ENCODE results near the gene LOC128125822.

The LOC128125822 gene

GRCh38 chr6:63574554-63574900 lies 2.2 kb downstream of the LOC128125822 start:
- peak overlapping the region in 1 of 2 experiments; percentile 60; a peak in 3 of 4 replicates for H3K4me3 ChIP-seq (ENCODE audit: low read depth in 1 of 2, low read length in 2 of 2)
- H3K9ac ChIP-seq (ENCODE audit: low read depth, low read length), result peak overlapping the region; percentile 99; the same call in 1 of the 2 replicates
- peaks cover 34% of the 10 kb centered on the region for H3K36me3 ChIP-seq (ENCODE audit: insufficient read depth, low read length)
- no peak for DNase-seq
- TF ChIP-seq, protein P1, sequence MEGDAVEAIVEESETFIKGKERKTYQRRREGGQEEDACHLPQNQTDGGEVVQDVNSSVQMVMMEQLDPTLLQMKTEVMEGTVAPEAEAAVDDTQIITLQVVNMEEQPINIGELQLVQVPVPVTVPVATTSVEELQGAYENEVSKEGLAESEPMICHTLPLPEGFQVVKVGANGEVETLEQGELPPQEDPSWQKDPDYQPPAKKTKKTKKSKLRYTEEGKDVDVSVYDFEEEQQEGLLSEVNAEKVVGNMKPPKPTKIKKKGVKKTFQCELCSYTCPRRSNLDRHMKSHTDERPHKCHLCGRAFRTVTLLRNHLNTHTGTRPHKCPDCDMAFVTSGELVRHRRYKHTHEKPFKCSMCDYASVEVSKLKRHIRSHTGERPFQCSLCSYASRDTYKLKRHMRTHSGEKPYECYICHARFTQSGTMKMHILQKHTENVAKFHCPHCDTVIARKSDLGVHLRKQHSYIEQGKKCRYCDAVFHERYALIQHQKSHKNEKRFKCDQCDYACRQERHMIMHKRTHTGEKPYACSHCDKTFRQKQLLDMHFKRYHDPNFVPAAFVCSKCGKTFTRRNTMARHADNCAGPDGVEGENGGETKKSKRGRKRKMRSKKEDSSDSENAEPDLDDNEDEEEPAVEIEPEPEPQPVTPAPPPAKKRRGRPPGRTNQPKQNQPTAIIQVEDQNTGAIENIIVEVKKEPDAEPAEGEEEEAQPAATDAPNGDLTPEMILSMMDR (IDR thresholded peaks at IDR 0.05; ENCODE audit: borderline replicate concordance, extremely low read depth, low read length, poor library complexity, severe bottlenecking), result no peak
- no peak for TF ChIP-seq EZH2 (IDR thresholded peaks at IDR 0.05; ENCODE audit: borderline replicate concordance, low read depth, low read length, severe bottlenecking)
- H3K9me3 ChIP-seq (ENCODE audit: insufficient read depth, low read length, severe bottlenecking), result no peaks in the 10 kb centered on the region
- peaks cover 59% of the 10 kb centered on the region for H3K79me2 ChIP-seq (ENCODE audit: insufficient read depth, low read length)
- H2AFZ ChIP-seq (ENCODE audit: low read depth, low read length), result no peak overlapping the region
- H3K4me2 ChIP-seq (ENCODE audit: insufficient read depth, low read length), result peak overlapping the region; percentile 71
- no peak for ATAC-seq (ENCODE audit: insufficient read depth, low read depth)
- no peaks in the 10 kb centered on the region for H3K27me3 ChIP-seq (ENCODE audit: insufficient read depth, low read length, poor library complexity)
- H3K27ac ChIP-seq (ENCODE audit: low read length), result no peak overlapping the region
- H3K4me1 ChIP-seq (ENCODE audit: insufficient read depth, low read length), result peaks cover 27% of the 10 kb centered on the region
- peaks cover 35% of the 10 kb centered on the region for H4K20me1 ChIP-seq (ENCODE audit: insufficient read depth, low read length)

GRCh38 chr6:63576147-63576772 lies 4.0 kb downstream of the LOC128125822 start:
- Histone ChIP-seq H3K9ac (ENCODE audit: low read depth, low read length) (no peak overlapping the region), H3K4me1 (ENCODE audit: insufficient read depth, low read length) (peaks cover 27% of the 10 kb centered on the region), H3K27me3 (ENCODE audit: insufficient read depth, low read length, poor library complexity) (no peaks in the 10 kb centered on the region), H3K4me3 (ENCODE audit: low read depth in 1 of 2, low read length in 2 of 2) (no peak overlapping the region), H3K9me3 (ENCODE audit: insufficient read depth, low read length, severe bottlenecking) (no peaks in the 10 kb centered on the region), H2AFZ (ENCODE audit: low read depth, low read length) (no peak overlapping the region), H3K27ac (ENCODE audit: low read length) (no peak overlapping the region), H4K20me1 (ENCODE audit: insufficient read depth, low read length) (peaks cover 40% of the 10 kb centered on the region), H3K36me3 (ENCODE audit: insufficient read depth, low read length) (peaks cover 51% of the 10 kb centered on the region), H3K79me2 (ENCODE audit: insufficient read depth, low read length) (peaks cover 63% of the 10 kb centered on the region), H3K4me2 (ENCODE audit: insufficient read depth, low read length) (peak overlapping the region; percentile 45; the same call in 1 of the 2 replicates)
- DNase-seq (no peak), ATAC-seq (ENCODE audit: insufficient read depth, low read depth) (no peak)
- TF ChIP-seq, protein P1 (IDR thresholded peaks at IDR 0.05; ENCODE audit: borderline replicate concordance, extremely low read depth, low read length, poor library complexity, severe bottlenecking), result no peak
- TF ChIP-seq EZH2 (IDR thresholded peaks at IDR 0.05; ENCODE audit: borderline replicate concordance, low read depth, low read length, severe bottlenecking), result no peak

GRCh38 chr6:63576985-63577712 lies 4.9 kb downstream of the LOC128125822 start:
- no peak for TF ChIP-seq EZH2 (IDR thresholded peaks at IDR 0.05; ENCODE audit: borderline replicate concordance, low read depth, low read length, severe bottlenecking)
- TF ChIP-seq, protein P1 (IDR thresholded peaks at IDR 0.05; ENCODE audit: borderline replicate concordance, extremely low read depth, low read length, poor library complexity, severe bottlenecking), result no peak
- peaks cover 63% of the 10 kb centered on the region for H3K79me2 ChIP-seq (ENCODE audit: insufficient read depth, low read length)
- H2AFZ ChIP-seq (ENCODE audit: low read depth, low read length), result no peak overlapping the region

More at GRCh38 chr6:63576985-63577712, 4.9 kb downstream of the LOC128125822 start:
- H3K36me3 ChIP-seq (ENCODE audit: insufficient read depth, low read length), result peaks cover 60% of the 10 kb centered on the region
- H3K9me3 ChIP-seq (ENCODE audit: insufficient read depth, low read length, severe bottlenecking), result no peaks in the 10 kb centered on the region
- H3K9ac ChIP-seq (ENCODE audit: low read depth, low read length), result no peak overlapping the region
- no peak overlapping the region for H3K27ac ChIP-seq (ENCODE audit: low read length)
- H3K27me3 ChIP-seq (ENCODE audit: insufficient read depth, low read length, poor library complexity), result no peaks in the 10 kb centered on the region
- H4K20me1 ChIP-seq (ENCODE audit: insufficient read depth, low read length), result peaks cover 40% of the 10 kb centered on the region
- ATAC-seq (ENCODE audit: insufficient read depth, low read depth) (no peak), DNase-seq (no peak)
- H3K4me1 ChIP-seq (ENCODE audit: insufficient read depth, low read length), result peaks cover 20% of the 10 kb centered on the region
- peak overlapping the region in 1 of 2 experiments; percentile 5; a peak in 1 of 4 replicates for H3K4me3 ChIP-seq (ENCODE audit: low read depth in 1 of 2, low read length in 2 of 2)
- H3K4me2 ChIP-seq (ENCODE audit: insufficient read depth, low read length), result peak overlapping the region; percentile 18; the same call in 1 of the 2 replicates

Data from DND-41 (cell line).